22Rv1 (cell line): Measurements from ENCODE around the gene TRIM17.

Experiments used
- CTCF ChIP-seq: fragments of 450-650 bp; IDR thresholded peaks from 2 replicates; pipeline ENCODE4 v1.5.1; 2017; ENCODE audit warnings: mild to moderate bottlenecking
- ZFX ChIP-seq: fragments of 450-650 bp; IDR thresholded peaks from 2 replicates; pipeline ENCODE4 v1.6.1; 2017; ENCODE audit warnings: antibody characterized with exemption, borderline replicate concordance

DNA sequence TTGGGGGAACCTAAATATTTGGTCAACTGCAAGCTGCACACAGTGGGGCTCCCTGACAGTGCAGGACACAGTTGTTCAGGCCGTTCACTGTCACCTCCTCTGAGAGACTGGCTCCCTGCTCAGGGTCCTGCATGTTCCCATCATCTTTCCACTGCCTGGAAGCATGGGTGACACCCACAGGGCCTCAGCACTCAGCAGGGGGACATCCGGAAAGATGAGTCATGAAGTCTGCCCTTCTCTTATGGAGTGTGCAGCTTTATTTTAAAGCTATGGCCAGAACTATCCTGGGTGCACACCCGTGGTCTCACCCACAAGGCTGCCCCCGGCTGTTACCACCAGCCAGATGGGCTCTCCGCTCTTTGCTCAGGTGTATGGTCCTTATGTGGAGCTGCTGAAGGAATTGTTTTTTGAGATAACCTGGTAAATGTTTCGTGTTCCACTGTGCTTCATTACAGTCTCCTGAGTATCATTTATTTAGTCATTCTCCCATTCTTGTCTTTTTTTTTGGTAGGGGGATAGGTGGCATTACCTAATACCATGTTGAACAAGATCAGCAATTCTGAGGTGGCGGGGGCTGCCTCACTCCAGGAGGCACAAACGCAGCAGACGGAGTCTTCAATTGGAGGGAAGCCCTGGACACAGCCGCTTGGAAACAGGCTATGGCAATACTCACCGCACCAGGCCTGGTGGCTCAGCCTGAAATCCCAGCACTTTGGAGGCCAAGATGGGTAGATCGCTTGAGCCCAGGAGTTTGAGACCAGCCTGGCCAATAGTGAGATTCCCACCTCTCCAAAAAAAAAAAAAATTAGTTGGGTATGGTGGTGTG is 24.3 kb downstream of the TRIM17 start:
- TF ChIP-seq CTCF (no peak), ZFX (no peak)
